NCI-H2029 (cell line): ENCODE results near the gene WNT9B.
"Not testable (repeated sequence)": the region's sequence is repeated elsewhere in the genome, so short reads cannot be mapped to it uniquely, and the experiment has no call there.

Source experiments
- DNase-seq: peaks from one replicate; lab custom pipeline; 2025; lab: John Stamatoyannopoulos, UW

Gene WNT9B

DNA sequence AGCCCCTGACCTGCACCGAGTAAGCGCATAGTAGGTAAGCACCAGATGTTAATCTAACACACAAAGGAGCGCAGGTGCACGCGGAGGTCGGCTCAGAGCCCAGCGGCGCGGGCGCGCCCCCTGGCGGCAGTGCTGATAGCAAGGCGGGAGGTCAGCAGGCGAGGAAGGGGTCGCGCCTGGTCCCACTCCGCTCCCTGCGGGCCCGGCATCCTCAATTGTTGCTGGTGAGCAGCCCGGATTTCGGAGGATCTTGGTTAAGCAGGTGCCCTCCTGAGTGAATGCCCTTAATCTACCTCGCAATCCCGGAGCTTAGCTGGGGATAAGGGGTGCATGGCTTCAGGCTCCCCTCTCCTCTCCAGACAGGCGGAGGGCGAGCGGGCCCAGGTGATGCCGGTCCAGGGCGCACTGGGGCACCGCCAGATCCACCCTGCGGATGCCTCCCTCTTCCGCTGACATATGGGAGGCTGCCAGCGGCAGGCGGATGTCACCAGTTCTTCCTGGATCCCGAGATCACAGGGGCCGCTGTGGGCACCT, 28.9 kb upstream of the WNT9B start:
- DNase-seq: peak; percentile 58

DNA sequence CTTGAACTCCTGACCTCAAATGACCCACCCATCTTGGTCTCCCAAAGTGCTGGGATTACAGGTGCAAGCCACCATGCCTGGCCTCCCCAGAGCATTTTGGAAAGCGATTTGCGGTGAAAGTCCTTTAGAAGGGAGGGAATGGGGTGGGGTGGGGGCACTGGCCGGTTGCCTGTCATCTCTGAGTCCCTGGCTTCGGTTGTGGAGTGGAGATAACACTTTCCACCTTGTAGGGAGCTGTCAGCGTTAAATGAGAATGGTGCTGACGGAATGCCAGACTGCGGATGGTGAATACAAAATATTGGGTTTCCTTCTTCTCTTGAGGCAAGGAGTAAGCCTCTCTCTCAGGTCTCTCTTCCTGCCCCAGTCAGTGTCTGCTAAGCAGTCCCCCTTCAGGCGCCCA, 27.7 kb upstream of the WNT9B start:
- DNase-seq: no peak

DNA sequence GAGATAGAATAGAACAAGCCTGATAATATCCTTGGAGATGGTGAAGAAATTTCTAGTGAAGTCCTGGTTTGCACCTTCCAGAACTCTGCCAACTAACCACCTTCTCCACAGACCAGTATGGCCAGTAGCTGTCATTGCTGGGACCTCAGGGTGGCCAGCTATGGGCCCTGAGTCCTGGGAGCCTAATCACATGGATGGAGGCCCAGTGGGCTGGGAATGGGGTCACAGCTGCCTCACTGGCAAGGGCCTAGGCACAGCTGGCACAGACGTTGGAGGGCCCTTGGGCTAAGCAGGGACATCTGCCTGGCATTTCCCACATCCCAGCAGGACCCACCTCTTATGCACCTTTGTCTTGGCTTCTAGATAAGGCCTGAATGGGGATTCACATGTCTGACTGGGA, 25.3 kb upstream of the WNT9B start:
- DNase-seq: no peak

DNA sequence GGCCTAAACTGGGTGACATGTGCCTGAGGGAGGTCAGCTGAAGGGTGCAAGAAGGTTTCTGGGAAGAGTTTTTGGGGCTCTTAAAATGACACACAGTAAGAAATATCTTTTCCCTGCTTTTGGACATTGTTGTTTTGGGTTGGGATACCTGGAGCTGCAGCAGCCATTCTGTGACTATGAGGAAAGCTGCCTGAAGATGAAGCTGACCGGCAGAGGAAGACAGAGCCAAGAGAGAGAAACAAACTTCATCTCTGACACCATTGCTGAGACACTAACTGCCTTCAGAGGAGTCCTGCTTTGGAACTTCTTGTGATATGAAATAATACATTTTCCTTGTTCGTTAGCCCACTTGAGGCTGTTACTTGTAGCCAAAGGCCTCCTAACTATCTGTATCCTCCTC, 24.1 kb upstream of the WNT9B start:
- DNase-seq: no peak

DNA sequence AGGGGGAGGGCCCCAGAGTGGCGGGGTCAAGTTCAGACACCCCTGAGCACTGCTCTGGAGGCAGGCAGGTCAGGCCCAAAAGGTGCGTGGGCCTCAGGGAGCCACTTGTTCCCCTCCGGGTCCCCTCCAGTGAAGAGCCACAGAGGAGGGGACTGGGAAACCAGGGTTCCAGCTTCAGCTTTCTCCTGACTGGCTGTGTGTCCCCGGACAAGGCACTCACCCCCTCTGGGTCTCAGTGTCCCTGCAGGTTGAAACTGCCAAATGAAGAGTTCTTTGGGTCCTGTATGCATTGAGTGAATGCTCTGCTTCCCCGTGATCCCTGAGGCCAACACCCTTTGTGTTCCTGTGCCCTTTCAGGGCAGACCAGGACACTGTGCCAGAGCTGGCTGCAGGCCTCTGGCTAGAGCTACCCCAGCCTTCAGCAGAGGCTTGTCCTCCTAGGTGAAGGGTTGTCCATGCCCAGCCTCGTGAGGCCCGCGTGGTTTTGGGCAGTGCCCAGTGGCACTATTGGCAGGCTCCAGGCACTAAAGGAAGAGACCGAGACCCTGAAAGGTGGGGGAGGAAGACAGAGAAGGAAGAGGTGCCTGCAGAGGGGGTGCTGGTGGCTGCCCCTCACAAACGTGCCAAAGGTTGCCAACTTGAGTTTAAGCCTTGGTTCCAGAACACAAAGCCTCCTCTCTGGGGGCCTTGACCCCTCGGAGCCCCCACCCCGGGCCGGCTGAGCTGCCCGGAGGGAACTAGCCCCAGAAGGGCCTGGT, 19.6 kb upstream of the WNT9B start:
- no peak for DNase-seq

DNA sequence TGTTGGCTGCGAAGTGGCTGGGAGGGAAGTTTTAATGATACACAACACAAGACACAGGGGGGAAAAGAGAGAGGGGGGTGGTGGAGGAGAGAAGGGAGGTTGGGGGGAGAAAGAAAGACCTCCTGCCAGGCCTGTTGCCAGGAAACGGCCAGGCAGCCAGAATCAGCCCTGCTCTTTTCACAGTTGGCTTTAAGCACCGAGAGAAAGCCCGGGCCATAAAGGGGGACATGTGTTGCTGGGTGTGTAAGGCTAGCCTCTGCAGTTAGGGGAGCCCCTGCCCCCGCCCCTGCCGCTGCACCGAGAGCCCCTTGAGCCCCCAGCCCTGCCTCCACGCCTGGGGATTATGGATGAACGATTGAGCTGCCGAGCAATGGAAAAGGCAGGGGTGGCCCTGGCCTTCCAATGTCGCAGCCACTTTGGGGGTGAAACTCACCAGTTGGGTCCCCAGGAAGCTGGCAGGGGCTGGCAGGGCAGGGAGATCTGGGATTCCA, 19.0 kb upstream of the WNT9B start:
- DNase-seq: no peak

DNA sequence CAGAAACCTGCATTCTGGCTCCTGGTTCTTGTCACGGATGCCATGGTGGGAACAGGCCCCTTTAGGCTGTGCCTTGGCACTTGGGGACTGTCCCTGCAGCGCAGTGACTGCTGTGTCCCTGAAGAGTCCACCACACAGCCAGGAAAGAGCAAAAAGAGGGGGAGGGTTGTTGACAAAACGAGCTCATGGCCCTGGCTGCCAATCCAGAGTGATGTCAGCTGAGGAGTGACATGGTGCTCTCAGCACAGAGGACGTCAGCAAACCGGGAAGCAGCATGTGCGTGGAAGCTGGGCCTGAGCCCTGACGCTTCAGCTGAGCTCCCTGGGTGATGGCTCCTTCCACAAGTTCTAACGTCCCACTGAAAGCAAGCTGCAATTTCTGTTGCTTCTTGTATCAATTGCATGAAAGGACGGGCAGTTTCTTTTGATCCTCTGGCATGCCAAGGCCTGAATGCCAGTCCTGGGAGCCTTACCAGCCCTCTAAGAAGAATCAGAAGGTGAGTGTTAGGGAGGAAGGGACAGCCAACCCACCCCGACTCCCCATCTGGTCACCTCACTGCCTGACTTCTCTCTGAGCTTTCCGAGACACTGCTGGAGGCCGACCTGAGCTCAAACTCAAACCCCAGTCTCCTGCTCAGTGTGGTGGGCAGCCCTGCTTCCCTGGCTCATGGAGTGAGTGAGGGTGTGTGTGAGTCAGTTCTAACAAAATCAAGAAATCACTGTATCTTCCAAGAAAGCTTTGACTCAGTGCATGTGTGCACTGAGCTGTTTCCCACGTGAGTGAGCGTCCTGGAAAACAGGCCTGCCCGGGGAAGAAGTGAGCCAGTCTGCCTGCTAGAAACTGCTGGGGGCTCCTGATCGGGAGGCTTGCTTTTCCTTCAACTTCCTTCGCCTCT, 18.2 kb upstream of the WNT9B start:
- DNase-seq: peak; percentile 37

DNA sequence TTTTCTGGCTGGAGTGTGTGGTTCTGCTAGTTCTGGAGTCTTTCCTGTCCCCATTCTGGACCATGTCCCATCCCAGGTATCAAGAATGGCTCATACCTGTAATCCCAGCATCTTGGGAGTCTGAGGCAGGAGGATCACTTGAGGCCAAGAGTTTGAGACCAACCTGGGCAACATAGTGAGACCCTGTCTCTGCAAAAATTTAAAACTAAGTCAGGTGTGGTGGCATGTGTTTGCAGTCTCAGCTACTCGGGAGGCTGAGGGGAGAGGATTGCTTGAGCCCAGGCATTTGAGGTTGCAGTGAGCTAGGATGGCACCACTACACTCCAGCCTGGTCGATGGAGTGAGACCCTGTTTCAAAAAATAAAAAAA, 17.6 kb upstream of the WNT9B start:
- DNase-seq: no peak

DNA sequence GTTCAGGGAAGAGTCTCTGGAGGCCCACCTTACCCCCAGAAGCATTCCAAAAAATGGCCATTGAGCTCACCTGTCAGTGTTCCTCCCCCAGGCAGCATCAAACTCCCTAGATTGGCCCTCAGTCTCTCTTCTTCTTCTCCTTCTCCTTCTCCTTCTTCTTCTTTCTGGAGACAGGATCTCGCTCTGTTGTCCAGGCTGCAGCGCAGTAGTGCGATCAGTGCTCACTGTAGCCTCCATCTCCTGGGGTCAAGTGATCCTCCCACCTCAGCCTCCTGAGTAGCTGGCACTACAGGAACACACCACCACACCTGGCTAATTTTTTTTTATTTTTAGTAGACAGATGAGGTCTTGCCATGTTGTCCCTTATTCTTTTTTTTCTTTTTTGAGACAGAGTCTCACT, 16.5 kb upstream of the WNT9B start:
- DNase-seq: no peak

DNA sequence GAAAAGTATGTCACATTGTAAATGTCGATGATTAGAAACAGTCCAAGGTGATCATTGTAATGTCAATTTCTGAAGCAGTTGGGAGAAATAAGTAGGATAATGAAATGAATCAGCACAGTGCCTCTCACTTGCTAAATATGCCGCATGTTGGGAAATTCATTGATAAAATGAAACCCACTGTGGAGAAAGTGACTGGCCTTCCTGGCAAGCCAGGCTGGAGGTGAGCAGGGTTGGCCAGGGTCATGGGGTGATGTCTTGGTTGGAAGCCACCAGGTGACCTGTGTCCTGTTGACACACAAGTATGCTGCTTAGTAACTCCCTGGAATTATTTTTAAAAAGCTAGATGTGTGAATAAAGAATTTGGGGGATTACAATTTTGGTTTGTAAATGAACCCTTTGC, 14.9 kb upstream of the WNT9B start:
- DNase-seq: no peak

DNA sequence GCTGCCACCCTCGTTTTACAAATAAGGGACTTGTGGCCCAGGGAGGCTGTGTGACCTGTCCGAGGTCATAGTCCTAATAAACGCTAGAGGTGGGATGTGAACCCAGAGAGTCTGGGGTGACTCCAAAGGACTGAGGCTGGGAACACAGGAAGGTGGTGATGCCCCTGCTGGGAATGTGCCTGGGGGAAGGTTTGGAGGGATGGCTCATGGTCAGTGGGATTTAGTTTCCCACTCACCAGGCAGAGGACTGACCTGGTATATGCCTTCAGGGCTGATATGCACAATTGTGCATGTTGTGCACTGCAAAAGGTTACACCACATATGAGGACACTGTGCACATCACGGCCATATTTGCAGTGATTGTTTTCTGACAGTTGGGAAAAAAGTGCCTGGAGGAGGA, 13.9 kb upstream of the WNT9B start:
- no peak for DNase-seq

DNA sequence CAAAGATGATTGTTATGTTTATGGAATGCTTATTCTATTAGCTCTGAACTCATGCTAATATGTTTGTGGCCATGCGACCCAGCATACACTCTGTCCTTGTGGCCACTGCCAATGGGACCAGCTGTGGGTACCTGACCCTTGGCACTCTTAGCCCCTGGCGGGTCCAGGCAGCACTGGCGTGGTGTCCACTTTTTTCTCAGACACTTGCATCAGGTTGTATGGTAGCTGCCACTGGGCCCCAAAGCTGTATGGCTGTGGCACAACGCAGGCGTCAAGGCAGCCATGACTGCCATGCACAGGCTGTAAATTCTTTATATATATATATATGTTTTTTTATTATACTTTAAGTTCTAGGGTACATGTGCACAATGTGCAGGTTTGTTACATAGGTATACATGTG, 12.2 kb upstream of the WNT9B start:
- DNase-seq: no peak

DNA sequence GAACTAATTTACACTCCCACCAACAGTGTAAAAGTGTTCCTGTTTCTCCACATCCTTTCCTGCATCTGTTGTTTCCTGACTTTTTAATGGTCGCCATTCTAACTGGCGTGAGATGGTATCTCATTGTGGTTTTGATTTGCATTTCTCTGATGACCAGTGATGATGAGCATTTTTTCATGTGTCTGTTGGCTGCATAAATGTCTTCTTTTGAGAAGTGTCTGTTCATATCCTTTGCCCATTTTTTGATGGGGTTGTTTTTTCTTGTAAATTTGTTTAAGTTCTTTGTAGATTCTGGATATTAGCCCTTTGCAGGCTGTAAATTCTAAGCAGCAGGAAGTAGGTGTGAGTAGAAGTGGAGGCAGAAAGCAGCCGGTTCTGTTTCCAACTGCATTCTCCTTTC, 10.8 kb upstream of the WNT9B start:
- DNase-seq: not testable (repeated sequence)

DNA sequence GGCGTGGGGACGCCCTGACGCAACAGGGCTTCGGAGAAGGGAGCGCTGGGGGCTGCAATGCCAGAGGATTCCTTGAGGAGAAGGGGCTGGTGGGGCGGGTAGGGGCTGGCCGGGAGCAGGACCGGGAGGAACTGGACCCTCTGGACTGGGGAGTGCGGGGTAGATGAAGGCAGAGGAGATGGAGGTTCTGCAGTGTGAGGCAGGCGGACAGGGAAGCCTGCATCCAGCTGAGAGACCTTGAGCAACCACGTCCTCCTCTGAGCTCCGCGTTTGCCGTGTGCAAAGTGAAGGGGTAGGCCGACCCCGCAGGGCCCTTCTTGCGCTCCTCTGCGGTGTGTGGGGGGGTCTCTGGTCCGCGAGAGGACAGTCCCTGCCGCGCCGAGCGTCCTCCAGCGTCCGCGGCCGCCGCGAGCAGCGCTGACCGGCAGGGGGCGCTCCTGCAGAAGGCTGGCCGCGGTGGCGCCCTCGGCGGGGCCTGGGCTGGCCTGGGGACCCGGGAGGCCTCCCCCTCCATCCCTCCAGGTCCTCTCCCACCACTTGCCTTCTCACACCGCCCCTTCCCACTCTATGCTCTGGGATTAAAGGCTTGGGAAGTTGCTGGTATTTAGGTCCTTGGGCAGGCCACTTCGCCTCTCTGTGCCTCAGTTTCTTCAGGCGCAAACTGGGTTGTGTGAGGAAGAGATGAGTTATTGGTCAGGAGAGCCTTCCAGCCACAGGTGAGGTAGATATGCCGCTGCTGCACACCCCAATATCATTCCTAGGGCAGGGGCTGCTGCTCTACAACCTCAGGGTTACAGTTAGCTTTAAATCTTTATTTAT, 9.6 kb upstream of the WNT9B start:
- no peak for DNase-seq

DNA sequence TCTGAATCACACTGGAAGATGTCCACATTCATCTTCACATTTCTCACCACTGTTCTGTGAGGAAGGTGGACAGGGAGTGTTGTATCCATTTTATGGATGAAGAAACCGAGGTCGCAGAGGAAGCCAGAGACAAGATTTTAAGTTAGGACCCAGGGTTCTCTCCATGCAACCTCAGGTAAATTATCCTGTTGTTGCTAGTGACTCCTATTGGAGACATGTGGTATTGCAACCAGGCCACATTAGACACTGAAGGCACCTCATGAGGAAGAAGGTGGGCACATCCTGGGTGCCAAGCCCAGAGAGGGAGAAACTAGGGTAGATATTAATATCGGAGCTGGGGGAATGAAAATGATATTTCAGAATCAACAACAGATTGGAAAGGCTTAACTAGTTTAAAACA, 8.5 kb upstream of the WNT9B start:
- DNase-seq: no peak

DNA sequence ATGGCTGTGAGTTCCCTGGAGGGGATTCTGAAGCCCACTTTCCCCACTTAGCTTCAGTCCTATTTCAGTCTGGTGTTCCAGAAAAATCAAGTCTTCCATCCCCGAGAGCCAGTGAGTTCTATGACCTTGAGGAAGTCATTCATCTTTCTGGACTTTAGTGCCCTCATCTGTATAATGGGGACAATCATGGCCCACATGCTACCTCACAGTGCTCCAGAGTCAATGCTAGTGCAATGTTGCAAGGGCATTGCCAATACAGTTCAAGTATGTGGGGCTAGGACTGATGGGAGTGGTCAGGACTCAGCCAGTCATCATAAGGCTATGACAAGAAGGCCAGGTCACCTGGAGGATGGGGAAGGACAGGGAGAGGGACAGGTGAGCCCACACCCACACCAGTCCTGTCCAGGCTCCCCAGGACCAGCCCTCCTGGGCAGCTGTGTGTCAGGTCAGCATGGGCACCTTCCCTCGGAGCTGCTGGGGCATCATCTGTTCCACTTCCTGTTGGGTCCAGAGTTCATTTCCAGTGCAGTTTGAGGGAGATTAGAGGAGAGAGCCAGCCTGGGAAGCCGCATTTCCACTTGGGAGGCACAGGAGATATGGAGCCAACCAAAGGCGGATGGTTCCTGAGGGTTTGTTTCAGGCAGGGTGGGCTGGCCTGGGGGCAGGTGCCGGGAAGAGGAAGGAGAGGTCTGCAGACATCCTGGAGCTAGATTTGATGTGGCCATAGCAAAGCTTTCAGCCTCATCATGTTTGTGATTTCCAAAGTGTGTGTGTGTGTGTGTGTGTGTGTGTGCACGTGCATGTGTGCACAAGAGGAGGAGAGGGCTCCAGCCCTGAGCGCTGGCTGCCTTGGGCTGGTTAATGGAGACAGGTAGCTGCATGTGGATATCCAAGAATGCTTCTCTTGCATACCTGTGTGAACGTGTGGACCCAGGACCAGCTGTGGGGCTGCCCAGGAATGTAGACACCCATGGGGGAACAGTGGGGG, 3.9 kb upstream of the WNT9B start:
- DNase-seq: no peak

DNA sequence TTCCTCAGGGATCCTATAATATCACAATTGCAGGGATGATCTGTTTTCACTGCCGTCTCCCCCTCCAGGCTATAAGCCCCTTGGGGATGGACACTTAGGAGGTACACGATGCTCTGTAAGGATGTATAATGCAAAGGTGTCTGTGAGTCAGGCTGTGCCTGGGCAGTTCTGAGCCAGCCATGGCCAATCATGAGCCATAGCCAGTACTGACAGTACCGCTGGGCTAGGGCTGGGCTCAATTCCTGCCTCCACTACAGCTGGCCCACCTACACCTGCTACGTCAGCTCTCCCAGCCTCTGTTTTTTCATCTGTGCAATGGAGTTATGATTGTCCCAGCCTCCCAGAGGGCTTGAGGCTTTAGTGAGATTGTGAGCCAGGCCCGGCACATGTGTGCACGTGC, 2.8 kb upstream of the WNT9B start:
- no peak for DNase-seq

DNA sequence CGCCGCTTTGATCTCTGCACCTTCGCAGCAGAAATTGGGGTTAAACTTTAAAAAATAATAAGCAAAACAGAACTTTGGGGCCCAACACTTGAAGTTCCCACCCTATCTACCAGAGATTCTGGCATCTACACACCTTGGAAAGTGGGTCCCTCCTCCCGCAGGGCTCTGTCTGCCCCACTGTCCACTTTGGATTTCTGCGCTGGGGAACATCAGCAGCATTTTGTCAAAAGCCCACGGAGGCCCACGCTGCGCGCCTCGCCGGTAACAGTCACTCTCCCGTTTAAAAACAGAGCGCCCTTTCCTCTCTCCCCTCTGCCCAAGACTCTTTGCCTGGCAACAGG, 725 bp upstream of the WNT9B start:
- no peak for DNase-seq

DNA sequence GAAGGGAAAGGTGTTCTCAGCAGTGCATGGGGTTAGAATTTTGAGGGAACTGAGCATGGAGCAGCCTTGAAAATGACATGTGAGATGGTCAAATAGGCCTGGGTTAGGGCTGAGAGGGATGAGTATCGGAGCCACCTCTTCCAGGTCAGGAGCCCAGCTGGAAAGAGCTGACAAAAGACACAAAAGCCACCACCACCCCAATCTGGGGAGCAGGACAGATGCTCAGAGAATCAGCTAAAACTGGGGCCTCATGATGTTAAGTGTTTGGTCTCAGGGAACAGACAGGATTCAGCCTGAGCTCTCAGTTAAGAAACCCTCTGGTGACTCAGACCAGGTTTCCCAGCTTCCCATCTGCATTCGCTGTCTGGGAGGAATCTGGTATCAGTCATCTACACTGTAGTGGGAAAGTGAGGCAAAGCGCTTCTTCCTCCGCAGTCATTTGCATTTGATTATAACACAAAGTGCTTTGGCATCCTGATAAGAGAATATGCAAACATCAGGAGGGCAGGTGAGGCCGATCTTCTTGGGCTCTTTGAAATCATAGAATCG, 2.6 kb downstream of the WNT9B start:
- DNase-seq: no peak

DNA sequence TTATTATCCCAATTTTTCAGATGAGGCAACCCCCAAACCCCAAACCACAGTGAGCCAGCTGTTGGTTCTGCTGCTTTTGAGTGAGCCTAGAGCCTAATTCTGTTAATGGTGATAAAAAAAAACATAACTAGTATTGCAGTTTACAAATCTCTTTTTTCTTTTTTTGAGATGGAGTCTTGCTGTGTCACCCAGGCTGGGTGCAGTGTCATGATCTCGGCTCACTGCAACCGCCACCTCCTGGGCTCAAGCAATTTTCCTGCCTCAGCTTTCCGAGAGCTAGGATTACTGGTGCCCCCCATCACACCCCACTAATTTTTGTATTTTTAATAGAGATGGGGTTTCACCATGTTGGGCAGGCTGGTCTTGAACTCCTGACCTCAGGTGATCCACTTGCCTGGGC, 3.1 kb downstream of the WNT9B start:
- DNase-seq: no peak

DNA sequence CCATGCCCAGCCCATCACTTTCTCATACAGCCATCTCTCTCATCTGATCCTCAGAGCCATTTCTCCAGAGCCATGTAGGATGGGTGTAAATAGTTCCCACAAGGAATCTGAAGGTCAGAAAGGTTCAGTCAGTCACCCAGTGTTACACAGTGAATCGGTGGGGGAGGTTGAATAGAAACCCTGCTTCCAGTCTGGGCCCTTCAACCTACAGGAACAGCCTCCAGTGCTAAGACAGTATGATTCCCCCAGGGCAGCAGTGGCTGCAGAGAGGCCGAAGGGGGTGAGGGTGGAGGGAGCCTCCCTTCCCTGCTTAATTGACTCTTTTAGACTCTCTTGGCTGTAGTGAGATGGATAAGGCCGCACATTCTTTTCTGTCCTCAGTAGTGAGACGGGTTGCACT, 3.6 kb downstream of the WNT9B start:
- no peak for DNase-seq
